ENCODE results near the gene PROCA1. TPM values are rescaled to one million over a fixed set of nuclear protein-coding genes. Genes with fewer than 3 reads are reported as not detected.

The PROCA1 gene
- total and polyA plus RNA-seq, 8 donors: 0.14 to 5.8 (median 2.5) TPM; not detected in 2

- no peak for DNase-seq
- no peak overlapping the region for H3K27ac ChIP-seq
- H3K27me3 ChIP-seq: no peaks in the 10 kb centered on the region
- intact Hi-C loops (cut with DNase I; ENCODE audit: low total_unique reads): no loop called here
- no peak for TF ChIP-seq POLR2AphosphoS5 (IDR thresholded peaks at IDR 0.05)
- no peak for TF ChIP-seq EP300 (IDR thresholded peaks at IDR 0.05)
- TF ChIP-seq CTCF (IDR thresholded peaks at IDR 0.05): no peak
- no peak for TF ChIP-seq POLR2A (IDR thresholded peaks at IDR 0.05)
- WGBS, 5 donors: 73 to 90% (median 88%) methylated on average over 5 of the region's 5 CpGs
- H3K4me3 ChIP-seq: no peak overlapping the region
- peaks cover 9 to 71% (median 69%) of the 10 kb centered on the region in 4 donors for H3K36me3 ChIP-seq
- peaks cover 7 to 21% (median 17%) of the 10 kb centered on the region in 4 donors for H3K4me1 ChIP-seq
- H3K9me3 ChIP-seq: no peaks in the 10 kb centered on the region
Measured at GRCh38 chr17:28657756-28658155, 53.9 kb downstream of the PROCA1 start.

GRCh38 chr17:28655160-28655559 is 56.5 kb downstream of the PROCA1 start:
- DNase-seq: no peak
- Histone ChIP-seq H3K4me1 (peaks cover 0 to 5% (median 3%) of the 10 kb centered on the region in 4 donors), H3K27me3 (no peaks in the 10 kb centered on the region), H3K9me3 (no peaks in the 10 kb centered on the region), H3K4me3 (no peak overlapping the region), H3K27ac (no peak overlapping the region), H3K36me3 (peaks cover 9 to 97% (median 94%) of the 10 kb centered on the region in 4 donors)
- WGBS, 5 donors: 88 to 98% (median 93%) methylated on average over 5 of the region's 5 CpGs
- TF ChIP-seq POLR2AphosphoS5 (IDR thresholded peaks at IDR 0.05): no peak
- TF ChIP-seq EP300 (IDR thresholded peaks at IDR 0.05): no peak
- TF ChIP-seq CTCF (IDR thresholded peaks at IDR 0.05): no peak
- no peak for TF ChIP-seq POLR2A (IDR thresholded peaks at IDR 0.05)
- intact Hi-C loops (cut with DNase I; ENCODE audit: low total_unique reads): no loop called here

Small RNAs within 50 kb of the gene (small RNA-seq; reads per million reads assigned to genes)
- gene SNORD42A: 0 reads per million in 4 donors
- gene SNORD42B: 0 to 0.30 (median 0) reads per million in 4 donors
- gene SNORD4A: 0 reads per million in 4 donors
- gene SNORD4B: 0 reads per million in 4 donors

Other genes with a start within 250 kb of the PROCA1 start
- gene SLC13A2, start 238.2 kb downstream of the PROCA1 start, total RNA-seq: 1 to 10 TPM in 1 of 5 donors, not detected in 4; 3.2 TPM
- under 1 TPM in 1 of 3 donors, not detected in 2; 0.15 TPM for gene SLC13A2, start 238.2 kb downstream of the PROCA1 start, polyA plus RNA-seq
- 1 to 10 TPM in 1 of 5 donors, under 1 TPM in 1, not detected in 3; 0.43 to 9.3 TPM for gene FOXN1, start 205.5 kb downstream of the PROCA1 start, total RNA-seq
- gene FOXN1, start 205.5 kb downstream of the PROCA1 start, polyA plus RNA-seq: 1 to 10 TPM in 1 of 3 donors, not detected in 2; 2.4 TPM
- 10 to 100 TPM; 13.6 to 30.9 (median 17.0) TPM for gene UNC119, start 159.3 kb downstream of the PROCA1 start, total RNA-seq
- 10 to 100 TPM; 16.5 to 27.1 (median 19.9) TPM for gene UNC119, start 159.3 kb downstream of the PROCA1 start, polyA plus RNA-seq
- 100 to 1,000 TPM in 1 of 5 donors, 10 to 100 TPM in 4; 14.7 to 105 (median 33.3) TPM for gene PIGS, start 140.4 kb downstream of the PROCA1 start, total RNA-seq
- 10 to 100 TPM; 19.2 to 25.7 (median 19.8) TPM for gene PIGS, start 140.4 kb downstream of the PROCA1 start, polyA plus RNA-seq
- gene ALDOC, start 135.0 kb downstream of the PROCA1 start, total RNA-seq: 10 to 100 TPM in 2 of 5 donors, 1 to 10 TPM in 2, under 1 TPM in 1; 0.89 to 21.1 (median 9.1) TPM
- gene ALDOC, start 135.0 kb downstream of the PROCA1 start, polyA plus RNA-seq: 10 to 100 TPM in 2 of 3 donors, 1 to 10 TPM in 1; 8.7 to 54.8 (median 17.1) TPM
- gene SPAG5, start 112.9 kb downstream of the PROCA1 start, total RNA-seq: 10 to 100 TPM in 2 of 5 donors, 1 to 10 TPM in 3; 1.2 to 48.7 (median 9.9) TPM
- 10 to 100 TPM in 1 of 3 donors, 1 to 10 TPM in 2; 4.4 to 16.4 (median 6.6) TPM for gene SPAG5, start 112.9 kb downstream of the PROCA1 start, polyA plus RNA-seq
- 10 to 100 TPM in 3 of 5 donors, 1 to 10 TPM in 2; 9.3 to 36.2 (median 11.6) TPM for gene RSKR, start 97.7 kb downstream of the PROCA1 start, total RNA-seq
- gene RSKR, start 97.7 kb downstream of the PROCA1 start, polyA plus RNA-seq: 1 to 10 TPM in 2 of 3 donors, under 1 TPM in 1; 0.31 to 2.3 (median 1.2) TPM
- 100 to 1,000 TPM in 4 of 5 donors, 10 to 100 TPM in 1; 62.4 to 221 (median 194) TPM for gene BLTP2, start 66.7 kb downstream of the PROCA1 start, total RNA-seq
- 10 to 100 TPM in 2 of 3 donors, 1 to 10 TPM in 1; 9.9 to 13.3 (median 12.2) TPM for gene BLTP2, start 66.7 kb downstream of the PROCA1 start, polyA plus RNA-seq
- 10 to 100 TPM; 43.7 to 88.1 (median 49.0) TPM for gene SDF2, start 50.0 kb downstream of the PROCA1 start, total RNA-seq
- 10 to 100 TPM; 38.7 to 45.1 (median 40.8) TPM for gene SDF2, start 50.0 kb downstream of the PROCA1 start, polyA plus RNA-seq
- gene SUPT6H, start 49.7 kb downstream of the PROCA1 start, total RNA-seq: 100 to 1,000 TPM in 1 of 5 donors, 10 to 100 TPM in 4; 46.0 to 135 (median 89.2) TPM
- gene SUPT6H, start 49.7 kb downstream of the PROCA1 start, polyA plus RNA-seq: 10 to 100 TPM; 16.9 to 19.1 (median 17.7) TPM
- gene RAB34, start 6.0 kb upstream of the PROCA1 start, total RNA-seq: 100 to 1,000 TPM in 1 of 5 donors, 10 to 100 TPM in 4; 35.6 to 101 (median 95.5) TPM
- gene RAB34, start 6.0 kb upstream of the PROCA1 start, polyA plus RNA-seq: 10 to 100 TPM; 53.1 to 80.1 (median 70.6) TPM
- 1,000 to 10,000 TPM in 1 of 5 donors, 100 to 1,000 TPM in 4; 221 to 1,205 (median 504) TPM for gene RPL23A, start 8.1 kb upstream of the PROCA1 start, total RNA-seq
- gene RPL23A, start 8.1 kb upstream of the PROCA1 start, polyA plus RNA-seq: 1,000 to 10,000 TPM; 1,260 to 1,750 (median 1,417) TPM
- 10 to 100 TPM in 2 of 5 donors, 1 to 10 TPM in 1, not detected in 2; 2.6 to 21.0 (median 11.7) TPM for gene TLCD1, start 14.3 kb upstream of the PROCA1 start, total RNA-seq
- 10 to 100 TPM in 1 of 3 donors, 1 to 10 TPM in 2; 6.3 to 13.0 (median 8.2) TPM for gene TLCD1, start 14.3 kb upstream of the PROCA1 start, polyA plus RNA-seq
- gene NEK8, start 16.9 kb upstream of the PROCA1 start, total RNA-seq: 10 to 100 TPM in 1 of 5 donors, 1 to 10 TPM in 3, not detected in 1; 2.8 to 17.8 (median 7.5) TPM
- gene NEK8, start 16.9 kb upstream of the PROCA1 start, polyA plus RNA-seq: 1 to 10 TPM; 2.8 to 3.4 (median 3.1) TPM
- 100 to 1,000 TPM in 3 of 5 donors, 10 to 100 TPM in 2; 29.0 to 383 (median 151) TPM for gene TRAF4, start 32.1 kb upstream of the PROCA1 start, total RNA-seq
- 10 to 100 TPM; 33.3 to 38.2 (median 34.4) TPM for gene TRAF4, start 32.1 kb upstream of the PROCA1 start, polyA plus RNA-seq
- 10 to 100 TPM in 3 of 5 donors, 1 to 10 TPM in 2; 5.5 to 29.6 (median 14.0) TPM for gene FAM222B, start 130.9 kb upstream of the PROCA1 start, total RNA-seq
- gene FAM222B, start 130.9 kb upstream of the PROCA1 start, polyA plus RNA-seq: 1 to 10 TPM; 4.4 to 8.3 (median 6.6) TPM
- gene ERAL1, start 143.1 kb upstream of the PROCA1 start, total RNA-seq: 10 to 100 TPM; 23.1 to 97.0 (median 60.0) TPM
- 10 to 100 TPM; 36.7 to 50.3 (median 42.6) TPM for gene ERAL1, start 143.1 kb upstream of the PROCA1 start, polyA plus RNA-seq
- 10 to 100 TPM; 19.5 to 80.5 (median 42.4) TPM for gene FLOT2, start 185.8 kb upstream of the PROCA1 start, total RNA-seq
- gene FLOT2, start 185.8 kb upstream of the PROCA1 start, polyA plus RNA-seq: 10 to 100 TPM; 32.1 to 43.2 (median 37.0) TPM
- gene DHRS13, start 191.2 kb upstream of the PROCA1 start, total RNA-seq: 10 to 100 TPM in 2 of 5 donors, 1 to 10 TPM in 2, not detected in 1; 6.4 to 33.5 (median 9.3) TPM
- 10 to 100 TPM in 1 of 3 donors, 1 to 10 TPM in 2; 4.4 to 13.4 (median 6.0) TPM for gene DHRS13, start 191.2 kb upstream of the PROCA1 start, polyA plus RNA-seq
- 100 to 1,000 TPM in 1 of 5 donors, 10 to 100 TPM in 4; 23.2 to 206 (median 48.5) TPM for gene PHF12, start 239.6 kb upstream of the PROCA1 start, total RNA-seq
- 1 to 10 TPM; 8.3 to 9.8 (median 8.6) TPM for gene PHF12, start 239.6 kb upstream of the PROCA1 start, polyA plus RNA-seq